Lower leg skin (tissue), 3 donors: ENCODE data around the gene PDGFA.

Experiments
- POLR2A ChIP-seq, 2 donors: fragments of 450-650 bp; IDR thresholded peaks; one replicate each; pipeline ENCODE4 v1.6.1; 2016 to 2017; ENCODE audit warnings: antibody characterized with exemption in 2 of 2, mild to moderate bottlenecking in 1 of 2, moderate library complexity in 1 of 2
- TF ChIP-seq, protein P1 (sequence below), 3 donors: fragments of 450-650 bp; IDR thresholded peaks; one replicate each; pipeline ENCODE4 v1.5.1; 2016; ENCODE audit warnings: antibody characterized with exemption in 3 of 3, mild to moderate bottlenecking in 3 of 3, moderate library complexity in 2 of 3

DNA sequence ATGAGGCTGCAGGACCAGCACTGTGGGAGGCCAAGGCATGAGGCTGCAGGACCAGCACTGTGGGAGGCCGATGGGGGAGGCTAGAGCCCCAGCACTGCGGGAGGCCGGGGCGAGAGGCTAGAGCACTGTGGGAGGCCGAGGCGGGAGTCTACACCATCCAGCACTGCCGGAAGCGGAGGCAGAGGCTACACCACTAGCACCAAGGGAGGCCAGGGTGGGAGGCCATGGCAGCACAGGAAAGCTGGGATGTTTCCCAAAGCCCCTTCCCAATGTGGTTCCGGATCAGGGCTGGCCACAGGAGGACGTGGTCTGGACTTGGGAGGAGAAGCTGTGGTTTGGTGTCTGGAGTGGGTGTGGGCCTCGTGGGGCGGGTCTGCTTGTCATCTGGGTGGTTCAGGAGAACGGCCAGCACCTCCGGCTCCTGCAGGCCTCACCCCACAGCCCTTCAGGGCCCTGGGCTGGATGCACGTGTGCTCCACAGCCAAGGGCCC lies 43.6 kb downstream of the PDGFA start:
- TF ChIP-seq, protein P1, sequence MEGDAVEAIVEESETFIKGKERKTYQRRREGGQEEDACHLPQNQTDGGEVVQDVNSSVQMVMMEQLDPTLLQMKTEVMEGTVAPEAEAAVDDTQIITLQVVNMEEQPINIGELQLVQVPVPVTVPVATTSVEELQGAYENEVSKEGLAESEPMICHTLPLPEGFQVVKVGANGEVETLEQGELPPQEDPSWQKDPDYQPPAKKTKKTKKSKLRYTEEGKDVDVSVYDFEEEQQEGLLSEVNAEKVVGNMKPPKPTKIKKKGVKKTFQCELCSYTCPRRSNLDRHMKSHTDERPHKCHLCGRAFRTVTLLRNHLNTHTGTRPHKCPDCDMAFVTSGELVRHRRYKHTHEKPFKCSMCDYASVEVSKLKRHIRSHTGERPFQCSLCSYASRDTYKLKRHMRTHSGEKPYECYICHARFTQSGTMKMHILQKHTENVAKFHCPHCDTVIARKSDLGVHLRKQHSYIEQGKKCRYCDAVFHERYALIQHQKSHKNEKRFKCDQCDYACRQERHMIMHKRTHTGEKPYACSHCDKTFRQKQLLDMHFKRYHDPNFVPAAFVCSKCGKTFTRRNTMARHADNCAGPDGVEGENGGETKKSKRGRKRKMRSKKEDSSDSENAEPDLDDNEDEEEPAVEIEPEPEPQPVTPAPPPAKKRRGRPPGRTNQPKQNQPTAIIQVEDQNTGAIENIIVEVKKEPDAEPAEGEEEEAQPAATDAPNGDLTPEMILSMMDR (IDR thresholded peaks at IDR 0.05), result no peak
- no peak for TF ChIP-seq POLR2A (IDR thresholded peaks at IDR 0.05)
